GM10248 (cell line): ENCODE measurements around the gene UPF1.

Experiments
- CTCF ChIA-PET: fragments of 300-600 bp; sonication (Branson Sonifier 250); formaldehyde crosslinking; extraction: SDS; loops from one replicate; lab custom pipeline; 2021; ENCODE audit warnings: antibody characterized with exemption; lab: Yijun Ruan, JAX
- POLR2A ChIA-PET: fragments of 350-650 bp; sonication (Branson Sonifier 250); formaldehyde crosslinking; extraction: SDS; loops from one replicate; lab custom pipeline; 2020; ENCODE audit warnings: antibody characterized with exemption; lab: Yijun Ruan, JAX
- DNase-seq: peaks from one replicate; pipeline ENCODE4 v3.0.0; 2012; ENCODE audit errors: extremely low spot score
- CTCF ChIP-seq: IDR thresholded peaks from 2 replicates; pipeline ENCODE4 v1.5.1; 2012; ENCODE audit warnings: mild to moderate bottlenecking, low read depth; ENCODE audit errors: extremely low read depth, missing control alignments, control extremely low read depth

Gene UPF1

GRCh38 chr19:18793144-18794028, 38.4 kb upstream of the UPF1 start:
- POLR2A ChIA-PET, result no interaction called here
- no peak for DNase-seq
- no peak for TF ChIP-seq CTCF
- CTCF ChIA-PET, result no interaction called here

- no peak for DNase-seq
- POLR2A ChIA-PET, result no interaction called here
- CTCF ChIA-PET, result no interaction called here
- no peak for TF ChIP-seq CTCF
Observed at GRCh38 chr19:18794029-18794313, 37.8 kb upstream of the UPF1 start.

- no peak for TF ChIP-seq CTCF
- POLR2A ChIA-PET, result no interaction called here
- CTCF ChIA-PET, result no interaction called here
- DNase-seq, result no peak
Observed at GRCh38 chr19:18794692-18795091, 37.1 kb upstream of the UPF1 start.

- ChIA-PET POLR2A (no interaction called here), CTCF (interaction anchor here (1.2 kb wide), 1 partner anchor 13 kb away, joined by 3 read pairs; no protein-coding TSS in a partner anchor)
- DNase-seq, result no peak
- no peak for TF ChIP-seq CTCF
Observed at GRCh38 chr19:18795540-18795939, 36.2 kb upstream of the UPF1 start.

- CTCF ChIA-PET, result interaction anchor here (1.2 kb wide), 1 partner anchor 13 kb away, joined by 3 read pairs; no protein-coding TSS in a partner anchor
- no peak for DNase-seq
- POLR2A ChIA-PET, result no interaction called here
Observed at GRCh38 chr19:18796239-18796638, 35.5 kb upstream of the UPF1 start.

More at GRCh38 chr19:18796239-18796638, 35.5 kb upstream of the UPF1 start:
- no peak for TF ChIP-seq CTCF
